ENCODE data around the gene PDLIM3.
A peak's percentile ranks its signal among the peaks of the same experiment; 100 is the strongest.
"Not testable (repeated sequence)": the region's sequence is repeated elsewhere in the genome, so short reads cannot be mapped to it uniquely, and the experiment has no call there.

The PDLIM3 gene

GRCh38 chr4:185520119-185520518 lies 15.2 kb downstream of the PDLIM3 start:
- DNase-seq: peak; percentile 50

GRCh38 chr4:185518494-185518893 lies 16.8 kb downstream of the PDLIM3 start:
- DNase-seq: no peak

- DNase-seq: no peak
These were observed 17.2 kb downstream of the PDLIM3 start for GRCh38 chr4:185518069-185518468.

- DNase-seq: no peak
These were observed 20.1 kb downstream of the PDLIM3 start for GRCh38 chr4:185515248-185515647.

DNA sequence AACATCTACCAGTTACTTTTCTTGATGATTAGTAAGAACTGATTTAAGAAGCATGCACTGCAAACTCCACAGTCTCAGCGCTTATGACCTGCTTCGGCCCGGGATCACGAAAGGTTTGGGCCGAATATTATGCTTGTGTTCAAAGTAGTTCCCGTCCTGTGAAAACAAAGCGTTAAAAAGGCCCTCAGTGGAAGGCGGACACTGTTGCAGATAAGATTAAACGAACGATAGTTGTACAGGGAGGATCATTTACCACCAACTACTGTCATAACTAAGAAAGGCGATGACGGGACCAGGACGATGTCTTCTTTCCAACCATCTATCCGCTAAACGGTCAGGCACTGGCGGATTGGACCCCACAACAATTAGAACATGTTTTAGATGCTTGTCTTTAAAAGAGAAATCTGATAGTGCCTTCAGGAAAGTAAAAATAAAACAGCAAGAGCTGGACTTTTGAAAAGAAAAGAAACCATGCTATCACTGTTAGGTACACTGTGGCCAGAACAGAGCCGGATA lies 21.1 kb downstream of the PDLIM3 start:
- DNase-seq: no peak

- no peak for DNase-seq
These were observed 21.7 kb downstream of the PDLIM3 start for GRCh38 chr4:185513489-185514181.

- peak; percentile 36 for DNase-seq
These were observed 22.8 kb downstream of the PDLIM3 start for GRCh38 chr4:185512516-185512915.

DNA sequence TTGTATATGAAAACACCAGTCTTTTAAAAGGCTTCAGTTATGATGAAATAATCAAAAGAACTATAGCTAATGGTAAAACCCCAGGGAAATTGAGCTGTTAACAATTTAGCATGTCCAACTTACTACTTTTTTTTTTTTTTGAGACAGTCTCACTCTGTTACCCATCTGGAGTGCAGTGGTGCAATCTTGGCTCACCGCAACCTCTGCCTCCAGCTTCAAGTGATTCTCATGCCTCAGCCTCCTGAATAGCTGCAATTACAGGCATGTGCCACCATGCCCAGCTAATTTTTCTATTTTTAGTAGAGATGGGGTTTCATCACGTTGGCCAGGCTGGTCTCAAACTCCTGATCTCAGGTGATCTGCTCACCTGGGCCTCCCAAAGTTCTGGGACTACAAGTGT lies 24.1 kb downstream of the PDLIM3 start:
- not testable (repeated sequence) for DNase-seq

GRCh38 chr4:185510806-185511205 lies 24.5 kb downstream of the PDLIM3 start:
- DNase-seq: no peak

- no peak for DNase-seq
These were observed 27.1 kb downstream of the PDLIM3 start for GRCh38 chr4:185508181-185508580.

DNA sequence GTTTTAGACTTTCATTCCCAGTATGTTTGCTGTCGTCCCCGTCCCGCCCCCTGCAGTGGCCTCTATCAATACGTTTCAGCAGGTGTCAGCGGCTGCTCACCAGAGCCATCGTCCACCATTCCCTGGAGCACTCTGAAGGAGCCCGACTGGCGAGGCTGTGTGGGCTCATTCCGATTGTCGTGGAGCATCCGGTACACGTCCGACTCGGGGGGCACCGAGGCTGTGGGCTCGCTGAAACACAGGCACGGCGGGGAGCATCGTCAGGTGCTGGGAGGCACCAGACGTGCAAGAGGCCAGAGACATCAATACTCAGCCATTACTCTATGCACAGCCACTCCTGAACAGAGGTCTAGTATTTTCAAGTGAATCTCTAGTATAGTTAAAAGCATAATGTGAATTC lies 28.9 kb downstream of the PDLIM3 start:
- no peak for DNase-seq

DNA sequence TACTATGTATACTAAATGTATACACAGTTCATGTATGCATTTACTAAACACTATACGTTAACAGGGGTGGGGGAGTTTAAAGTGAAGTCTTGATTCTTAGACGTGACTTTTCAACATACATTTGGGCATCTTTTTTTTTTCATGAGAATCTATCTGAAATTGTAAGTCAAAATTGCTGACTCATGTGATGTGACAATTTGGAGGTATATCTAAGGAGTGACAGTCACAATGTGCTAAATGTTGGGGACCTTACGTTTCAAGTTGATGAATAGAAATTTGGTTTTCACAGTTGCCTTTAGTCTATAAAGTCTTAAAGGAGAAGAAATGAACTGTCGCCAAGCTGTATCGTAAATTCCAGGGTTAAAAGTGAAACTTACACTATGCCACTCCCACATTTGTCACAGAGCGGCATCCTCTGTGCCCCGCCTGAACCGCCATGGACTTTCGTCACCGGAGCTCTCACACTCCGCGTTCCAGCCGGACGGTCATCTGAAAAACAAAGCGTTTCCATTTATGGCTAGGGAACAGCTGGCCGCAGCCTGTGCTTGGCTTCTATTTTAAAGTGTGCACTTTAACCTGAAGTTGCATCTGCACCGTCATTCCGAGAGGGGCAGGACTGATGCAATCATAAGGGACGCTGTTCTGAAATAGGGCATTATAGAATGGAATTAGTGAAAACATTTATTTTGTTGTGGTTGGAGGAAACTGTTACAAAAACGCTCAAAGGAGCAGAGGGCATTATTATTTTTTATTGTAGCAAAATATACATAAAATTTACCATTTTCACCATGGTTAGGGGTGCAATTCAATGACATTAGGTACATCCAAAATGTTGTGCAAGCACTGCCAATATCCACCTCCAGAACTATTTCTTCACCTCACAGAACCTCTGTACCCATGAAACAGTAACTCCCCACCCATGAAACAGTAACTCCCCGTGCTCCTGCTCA lies 30.9 kb downstream of the PDLIM3 start:
- no peak for DNase-seq

GRCh38 chr4:185502386-185502785 lies 32.9 kb downstream of the PDLIM3 start:
- no peak for DNase-seq

DNA sequence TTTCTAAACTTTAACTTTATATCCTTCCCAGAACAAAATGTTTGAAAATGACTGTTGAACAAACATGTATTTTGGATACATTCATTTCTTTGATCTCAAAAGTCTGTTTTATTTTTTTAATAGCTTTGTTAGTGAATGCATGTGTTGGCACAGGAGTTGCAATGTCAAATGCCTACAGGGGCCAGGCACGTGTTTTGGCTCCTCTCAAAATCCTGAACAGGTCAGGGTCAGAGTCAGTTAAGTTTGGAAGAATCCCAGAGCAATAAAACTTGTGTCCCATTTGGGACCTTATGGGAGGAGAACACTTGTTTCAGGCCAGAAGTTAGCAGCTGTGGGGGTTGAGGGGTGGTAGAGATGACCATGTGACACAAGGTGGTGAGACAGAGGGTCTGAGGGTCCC lies 34.7 kb downstream of the PDLIM3 start:
- DNase-seq: no peak

DNA sequence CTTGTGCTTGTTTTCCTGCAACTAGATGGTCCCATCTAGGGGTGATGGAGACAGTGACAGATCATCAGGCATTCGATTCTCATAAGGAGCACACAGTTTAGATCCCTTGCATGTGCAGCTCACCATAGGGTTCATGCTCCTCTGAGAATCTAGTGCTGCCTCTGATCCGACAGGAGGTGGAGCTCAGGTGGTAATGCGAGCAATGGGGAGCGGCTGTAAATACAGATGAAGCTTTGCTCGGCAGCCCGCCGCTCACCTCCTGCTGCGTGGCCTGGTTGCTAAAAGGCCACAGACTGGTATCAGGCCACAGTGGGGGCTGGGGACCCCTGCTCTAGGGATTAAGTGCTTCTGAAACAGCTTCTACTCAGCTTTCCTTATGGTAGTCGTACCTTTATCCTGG lies 35.3 kb downstream of the PDLIM3 start:
- DNase-seq: no peak

- no peak for DNase-seq
These were observed 46.7 kb downstream of the PDLIM3 start for GRCh38 chr4:185488650-185489049.

DNA sequence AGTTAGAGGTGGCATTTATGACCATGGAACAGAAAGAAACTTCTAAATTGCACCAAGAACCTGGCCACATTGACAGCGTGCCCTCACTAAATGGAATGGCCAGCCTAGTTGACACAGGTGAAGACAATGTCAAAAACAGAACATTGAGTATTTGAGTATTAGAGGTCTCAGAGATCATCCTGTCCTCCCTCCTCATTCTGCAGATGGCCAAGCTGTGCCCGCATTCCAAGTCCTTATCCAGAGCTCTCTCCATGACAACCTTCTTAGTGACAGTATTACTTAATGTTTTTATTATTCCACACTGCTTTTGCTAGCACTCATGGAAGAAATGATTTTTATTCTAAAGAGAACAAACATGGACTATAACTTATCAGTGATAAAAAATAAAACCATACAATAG lies 53.9 kb downstream of the PDLIM3 start:
- DNase-seq: no peak

DNA sequence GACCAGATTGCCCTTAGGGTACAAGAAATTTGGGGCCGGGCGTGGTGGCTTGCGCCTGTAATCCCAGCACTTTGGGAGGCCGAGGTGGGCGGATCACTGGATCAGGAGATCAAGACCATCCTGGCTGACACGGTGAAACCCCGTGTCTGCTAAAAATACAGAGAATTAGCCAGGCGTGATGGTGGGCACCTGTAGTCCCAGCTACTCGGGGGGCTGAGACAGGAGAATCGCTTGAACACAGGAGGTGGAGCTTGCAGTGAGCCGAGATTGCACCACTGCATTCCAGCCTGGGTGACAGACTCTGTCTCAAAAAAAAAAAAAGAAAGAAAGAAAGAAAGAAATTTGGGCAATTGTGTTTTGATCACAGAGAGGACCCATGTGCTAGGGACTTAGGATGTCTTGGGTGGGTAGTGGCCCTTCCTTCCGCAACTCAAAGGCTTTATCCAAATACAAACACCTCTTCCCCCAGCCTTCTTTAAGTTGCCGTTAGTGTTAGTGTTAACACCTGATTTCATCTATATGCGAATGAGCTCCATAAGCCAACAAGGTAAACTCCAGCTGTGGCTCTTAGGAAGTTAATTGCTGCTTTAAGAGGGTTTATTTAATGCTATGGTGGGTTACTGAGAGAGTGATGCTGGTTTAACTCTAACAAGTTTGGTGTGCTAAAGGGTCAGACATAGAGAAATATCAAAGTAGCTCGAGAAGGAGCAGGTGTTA lies 55.1 kb downstream of the PDLIM3 start:
- no peak for DNase-seq

- no peak for DNase-seq
These were observed 55.8 kb downstream of the PDLIM3 start for GRCh38 chr4:185479507-185479971.

- no peak for DNase-seq
These were observed 62.1 kb downstream of the PDLIM3 start for GRCh38 chr4:185473247-185473646.

GRCh38 chr4:185472103-185472542 lies 63.2 kb downstream of the PDLIM3 start:
- DNase-seq: no peak

DNA sequence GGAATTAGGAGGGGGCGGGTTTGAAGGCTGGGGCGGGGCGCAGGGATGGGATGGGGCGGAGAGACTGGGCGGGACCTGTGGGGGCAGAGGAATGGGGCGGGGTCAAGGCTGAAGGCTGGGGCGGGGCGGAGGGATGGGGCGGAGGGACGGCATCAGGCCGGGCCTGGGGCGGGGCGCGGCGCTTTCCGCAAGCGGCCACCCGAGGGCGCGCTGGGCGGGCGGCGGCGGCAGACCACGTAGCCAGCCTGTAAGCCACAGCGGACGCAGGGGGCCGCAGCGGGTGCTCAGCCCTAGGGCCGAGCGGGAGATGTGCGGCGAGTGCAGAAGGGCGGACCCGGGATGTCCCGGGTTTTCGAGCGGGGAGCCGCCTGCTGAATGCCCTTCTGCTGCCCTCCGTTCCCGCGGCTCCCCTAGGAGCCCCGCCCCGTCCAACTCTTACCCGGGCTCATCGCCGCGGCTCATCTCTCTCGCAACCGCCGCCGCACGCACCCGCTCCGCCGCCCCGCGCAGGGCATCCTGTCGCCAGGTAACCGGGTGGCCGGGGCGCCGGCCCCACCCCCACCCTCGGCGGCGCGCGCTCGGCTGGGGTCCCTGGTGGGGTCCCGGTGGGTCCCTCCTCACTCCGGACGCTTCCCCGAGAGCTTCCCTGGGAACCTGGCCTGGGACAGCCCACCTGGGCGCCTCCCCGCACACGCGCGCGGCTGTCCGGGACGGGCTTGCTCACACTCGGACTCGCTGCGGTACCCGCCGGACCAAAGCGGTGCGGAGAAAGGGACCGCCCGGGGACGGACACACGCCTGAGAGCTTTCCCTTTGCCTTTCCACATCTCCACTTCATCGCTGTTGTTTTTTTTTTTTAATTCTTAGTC lies 63.8 kb downstream of the PDLIM3 start, which contains the start of gene CCDC110:
Gene CCDC110, minus strand, starts transcription at position 499 of the 868 bp plus-strand sequence. Its CDS starts 50 bp downstream, at position 449.
- peak; percentile 90 for DNase-seq
